ENCODE data around the gene SELENOW. TPM values are rescaled to one million over a fixed set of nuclear protein-coding genes. Genes with fewer than 3 reads are reported as not detected.

SELENOW gene
- total and polyA plus RNA-seq, 2 donors (not counting 3 experiments of a cell fraction or from before 2014, with no cell fraction given): 316 to 613 TPM

- Histone ChIP-seq H3K9me3 (replicated peaks; ENCODE audit: control insufficient read depth, insufficient read depth, low read length) (no peaks in the 10 kb centered on the region), H3K36me3 (ENCODE audit: control insufficient read depth in 2 of 2, extremely low read depth in 1 of 2, insufficient read depth in 2 of 2, low read length in 2 of 2) (no peaks in the 10 kb centered on the region), H3K4me3 (replicated peaks in 1 of 3; ENCODE audit: insufficient read depth in 1 of 3, low read depth in 1 of 3, low read length in 3 of 3) (no peak overlapping the region), H3K9me1 (replicated peaks; ENCODE audit: control insufficient read depth, extremely low read depth, insufficient read depth, low read length) (no peaks in the 10 kb centered on the region), H3K4me1 (ENCODE audit: control insufficient read depth, extremely low read depth, insufficient read depth, low read length) (no peaks in the 10 kb centered on the region), H3K4me2 (ENCODE audit: insufficient read depth, low read length) (no peak overlapping the region), H4K20me1 (replicated peaks; ENCODE audit: control insufficient read depth, extremely low read depth, insufficient read depth, low read length) (no peaks in the 10 kb centered on the region), H3K27me3 (ENCODE audit: control insufficient read depth in 2 of 2, insufficient read depth in 2 of 2, low read length in 2 of 2) (peaks cover 6 to 16% of the 10 kb centered on the region in 2 experiments), H2AFZ (ENCODE audit: low read depth, low read length) (no peak overlapping the region), H3K79me2 (ENCODE audit: control insufficient read depth, insufficient read depth, low read length) (no peaks in the 10 kb centered on the region), H3K27ac (ENCODE audit: insufficient read depth, low read depth, low read length) (no peak overlapping the region), H3K9ac (replicated peaks; ENCODE audit: extremely low read depth, insufficient read depth, low read length) (no peak overlapping the region)
- FAIRE-seq: no peak
- POLR2A ChIA-PET: no interaction called here
- dilution Hi-C loops (cut with MboI; ENCODE audit: extremely low pct_ligation_motif_present, low sequenced_read_pairs): no loop called here
- intact Hi-C loops (cut with micrococcal nuclease): no loop called here
- BruUV-seq (replicated peaks): no TSS peak
- no peak for TF ChIP-seq MAX (IDR thresholded peaks at IDR 0.05; ENCODE audit: insufficient read depth, insufficient read length)
- CTCF ChIA-PET: interaction anchor here (1.5 kb wide), 1 partner anchor 45 kb away, joined by 5 read pairs; no protein-coding TSS in a partner anchor
- no peak for DNase-seq (ENCODE audit: low read depth, low spot score)
Measured at GRCh38 chr19:47824396-47824795, 45.9 kb downstream of the SELENOW start.

- intact Hi-C loops (cut with micrococcal nuclease): no loop called here
Measured at GRCh38 chr19:47826800-47827199, 48.3 kb downstream of the SELENOW start.

More at GRCh38 chr19:47826800-47827199, 48.3 kb downstream of the SELENOW start:
- H3K27ac ChIP-seq (ENCODE audit: insufficient read depth, low read depth, low read length): no peak overlapping the region
- H3K36me3 ChIP-seq (ENCODE audit: control insufficient read depth in 2 of 2, extremely low read depth in 1 of 2, insufficient read depth in 2 of 2, low read length in 2 of 2): no peaks in the 10 kb centered on the region
- dilution Hi-C loops (cut with MboI; ENCODE audit: extremely low pct_ligation_motif_present, low sequenced_read_pairs): no loop called here
- DNase-seq (ENCODE audit: low read depth, low spot score) (no peak), FAIRE-seq (no peak)
- no peak overlapping the region for H2AFZ ChIP-seq (ENCODE audit: low read depth, low read length)
- H3K4me1 ChIP-seq (ENCODE audit: control insufficient read depth, extremely low read depth, insufficient read depth, low read length): no peaks in the 10 kb centered on the region
- ChIA-PET POLR2A (no interaction called here), CTCF (interaction anchor here (2.4 kb wide), 1 partner anchor 43 kb away, joined by 12 read pairs; no protein-coding TSS in a partner anchor)
- H3K27me3 ChIP-seq (ENCODE audit: control insufficient read depth in 2 of 2, insufficient read depth in 2 of 2, low read length in 2 of 2): peaks cover 0 to 3% of the 10 kb centered on the region in 2 experiments
- H3K4me2 ChIP-seq (ENCODE audit: insufficient read depth, low read length): no peak overlapping the region
- no peaks in the 10 kb centered on the region for H3K9me1 ChIP-seq (replicated peaks; ENCODE audit: control insufficient read depth, extremely low read depth, insufficient read depth, low read length)
- no peaks in the 10 kb centered on the region for H3K9me3 ChIP-seq (replicated peaks; ENCODE audit: control insufficient read depth, insufficient read depth, low read length)
- no peak overlapping the region for H3K4me3 ChIP-seq (replicated peaks in 1 of 3; ENCODE audit: insufficient read depth in 1 of 3, low read depth in 1 of 3, low read length in 3 of 3)
- TF ChIP-seq POLR2AphosphoS5 (IDR thresholded peaks at IDR 0.05; ENCODE audit: insufficient read depth, low read depth, low read length) (no peak), EZH2 (IDR thresholded peaks at IDR 0.05; ENCODE audit: borderline replicate concordance, low read depth, low read length, severe bottlenecking) (no peak), POLR2A (IDR thresholded peaks at IDR 0.05; ENCODE audit: low read depth, low read length) (no peak), JUN (IDR thresholded peaks at IDR 0.05; ENCODE audit: borderline replicate concordance, insufficient read depth, insufficient read length, low read depth) (no peak), MYC (IDR thresholded peaks at IDR 0.05; ENCODE audit: low read depth, low read length) (no peak), GATA2 (IDR thresholded peaks at IDR 0.05; ENCODE audit: insufficient read depth, insufficient read length, low read depth, low read length) (no peak), CTCF (IDR thresholded peaks at IDR 0.05; ENCODE audit: extremely low read depth in 1 of 2, insufficient read depth in 1 of 2, low read depth in 1 of 2, low read length in 2 of 2) (no peak), MAX (IDR thresholded peaks at IDR 0.05; ENCODE audit: insufficient read depth, insufficient read length) (no peak), FOS (IDR thresholded peaks at IDR 0.05; ENCODE audit: borderline replicate concordance, insufficient read depth, low read length) (no peak)
- no peaks in the 10 kb centered on the region for H3K79me2 ChIP-seq (ENCODE audit: control insufficient read depth, insufficient read depth, low read length)
- no peak overlapping the region for H3K9ac ChIP-seq (replicated peaks; ENCODE audit: extremely low read depth, insufficient read depth, low read length)
- no peaks in the 10 kb centered on the region for H4K20me1 ChIP-seq (replicated peaks; ENCODE audit: control insufficient read depth, extremely low read depth, insufficient read depth, low read length)
- no TSS peak for BruUV-seq (replicated peaks)

Measured in endothelial cell of umbilical vein (primary cell).